Endothelial cell (in vitro differentiated cells): ENCODE results near the gene PSMF1. TPM values are rescaled to one million over a fixed set of nuclear protein-coding genes. Genes with fewer than 3 reads are reported as not detected.

ENCODE experiments used
- DNase-seq: peaks from one replicate; pipeline ENCODE4 v3.0.0; 2021; ENCODE audit warnings: low spot score
- H3K27ac Mint-ChIP-seq: one replicate; pipeline ENCODE4 v1.8.0; 2021; ENCODE audit warnings: mixed read lengths, inconsistent platforms; ENCODE audit not compliant: unreplicated experiment
- H3K27me3 Mint-ChIP-seq: one replicate; pipeline ENCODE4 v1.8.0; 2021; ENCODE audit warnings: mild to moderate bottlenecking, moderate library complexity, mixed read lengths, inconsistent platforms; ENCODE audit not compliant: unreplicated experiment
- H3K36me3 Mint-ChIP-seq: one replicate; pipeline ENCODE4 v1.8.0; 2021; ENCODE audit warnings: mild to moderate bottlenecking, low read depth, mixed read lengths, inconsistent platforms; ENCODE audit not compliant: unreplicated experiment
- H3K4me1 Mint-ChIP-seq: one replicate; pipeline ENCODE4 v1.8.0; 2021; ENCODE audit warnings: mild to moderate bottlenecking, mixed read lengths, inconsistent platforms; ENCODE audit not compliant: unreplicated experiment
- H3K4me3 Mint-ChIP-seq: one replicate; pipeline ENCODE4 v1.8.0; 2021; ENCODE audit warnings: mild to moderate bottlenecking, mixed read lengths, inconsistent platforms; ENCODE audit not compliant: unreplicated experiment
- H3K9me3 Mint-ChIP-seq: one replicate; pipeline ENCODE4 v1.8.0; 2021; ENCODE audit warnings: mixed read lengths, inconsistent platforms; ENCODE audit not compliant: unreplicated experiment
- CTCF ChIP-seq: fragments of 200-600 bp; sonication (generic); IDR thresholded peaks from one replicate; pipeline ENCODE4 v1.5.0; 2021; ENCODE audit warnings: antibody characterized with exemption; ENCODE audit not compliant: unreplicated experiment
- total RNA-seq: library from RNA; stranded (reverse); fragmentation: NEBNext Ultra II Directional; extraction: Animal tissue kit (Norgen Biotek cat#: 25700); gene quantifications from one replicate; pipeline ENCODE4 v1.2.1, GENCODE V29; 2021; ENCODE audit not compliant: unreplicated experiment

Gene PSMF1
- total RNA-seq, 1 donor from 2014 or later, result 91.7 TPM

- TF ChIP-seq CTCF, result no peak
- peaks cover 28% of the 10 kb centered on the region for H3K4me1 Mint-ChIP-seq
- peaks cover 5% of the 10 kb centered on the region for H3K27me3 Mint-ChIP-seq
- no peak for DNase-seq
- H3K36me3 Mint-ChIP-seq, result no peaks in the 10 kb centered on the region
- H3K4me3 Mint-ChIP-seq, result no peak within 1 kb of the TSS
- H3K9me3 Mint-ChIP-seq, result no peaks in the 10 kb centered on the region
- H3K27ac Mint-ChIP-seq, result peak within 1 kb of the TSS; percentile 81
Observed at GRCh38 chr20:1202762-1203504, 84.5 kb downstream of the PSMF1 start, which contains the start of gene C20orf202. C20orf202 (plus strand) TSS chr20:1203454; CDS start chr20:1203586, 132 bp downstream.

GRCh38 chr20:1203630-1204029 lies 85.2 kb downstream of the PSMF1 start:
- Mint-ChIP-seq H3K27me3 (peaks cover 5% of the 10 kb centered on the region), H3K4me3 (no peak overlapping the region), H3K27ac (peak overlapping the region; percentile 42), H3K36me3 (no peaks in the 10 kb centered on the region), H3K4me1 (peaks cover 28% of the 10 kb centered on the region), H3K9me3 (no peaks in the 10 kb centered on the region)
- no peak for TF ChIP-seq CTCF
- DNase-seq, result no peak

- H3K27me3 Mint-ChIP-seq, result peaks cover 5% of the 10 kb centered on the region
- H3K27ac Mint-ChIP-seq, result peak overlapping the region; percentile 42
Observed at GRCh38 chr20:1204113-1204512, 85.7 kb downstream of the PSMF1 start.

GRCh38 chr20:1204576-1204975 lies 86.2 kb downstream of the PSMF1 start:
- Mint-ChIP-seq H3K4me3 (no peak overlapping the region), H3K9me3 (no peaks in the 10 kb centered on the region), H3K36me3 (no peaks in the 10 kb centered on the region), H3K27me3 (peaks cover 5% of the 10 kb centered on the region), H3K27ac (no peak overlapping the region), H3K4me1 (peaks cover 26% of the 10 kb centered on the region)
- DNase-seq, result no peak
- no peak for TF ChIP-seq CTCF

More at GRCh38 chr20:1204113-1204512, 85.7 kb downstream of the PSMF1 start:
- H3K4me1 Mint-ChIP-seq, result peaks cover 28% of the 10 kb centered on the region
- no peak for TF ChIP-seq CTCF
- H3K9me3 Mint-ChIP-seq, result no peaks in the 10 kb centered on the region
- no peak for DNase-seq
- no peaks in the 10 kb centered on the region for H3K36me3 Mint-ChIP-seq
- H3K4me3 Mint-ChIP-seq, result no peak overlapping the region

- Mint-ChIP-seq H3K27me3 (peaks cover 1% of the 10 kb centered on the region), H3K9me3 (no peaks in the 10 kb centered on the region), H3K4me1 (peaks cover 17% of the 10 kb centered on the region), H3K27ac (no peak overlapping the region), H3K4me3 (no peak overlapping the region), H3K36me3 (no peaks in the 10 kb centered on the region)
- DNase-seq, result no peak
- no peak for TF ChIP-seq CTCF
Observed at GRCh38 chr20:1205802-1206201, 87.4 kb downstream of the PSMF1 start.
